Left lung (tissue), 10 donors: Measurements from ENCODE around the gene CMKLR1. TPM values are rescaled to one million over a fixed set of nuclear protein-coding genes. Genes with fewer than 3 reads are reported as not detected.

ENCODE experiments used
- ATAC-seq: fragments of 200-7000 bp; cut with Tn5 transposase; one replicate; pipeline ENCODE4 v1.9.1; 2020; ENCODE audit warnings: moderate library complexity
- DNase-seq, 4 donors: peaks; one replicate each; pipeline ENCODE4 v3.0.0-alpha.2; 2013 to 2020
- H3K27ac ChIP-seq, 2 donors: fragments of 200-600 bp; sonication (generic) in 1 of 2; one replicate each; pipeline versions ENCODE4 v1.5.0 to v1.8.0; 2020 to 2021
- H3K27me3 ChIP-seq, 2 donors: fragments of 200-600 bp; sonication (generic) in 1 of 2; one replicate each; pipeline versions ENCODE4 v1.5.0 to v1.8.0; 2020 to 2021
- H3K36me3 ChIP-seq, 2 donors: fragments of 200-600 bp; sonication (generic) in 1 of 2; one replicate each; pipeline versions ENCODE4 v1.5.0 to v1.8.0; 2020 to 2021
- H3K4me1 ChIP-seq, 2 donors: fragments of 200-600 bp; one replicate each; pipeline ENCODE4 v1.8.0; 2021
- H3K4me3 ChIP-seq, 2 donors: fragments of 200-600 bp; sonication (generic) in 1 of 2; one replicate each; pipeline versions ENCODE4 v1.5.0 to v1.8.0; 2020 to 2021; ENCODE audit warnings: mild to moderate bottlenecking in 1 of 2
- H3K9me3 ChIP-seq, 2 donors: fragments of 200-600 bp; sonication (generic) in 1 of 2; one replicate each; pipeline versions ENCODE4 v1.5.0 to v1.8.0; 2020 to 2021
- CTCF ChIP-seq, 2 donors: fragments of 200-600 bp; sonication (generic) in 1 of 2; IDR thresholded peaks; one replicate each; pipeline versions ENCODE4 v1.5.0 to v1.8.0; 2021; ENCODE audit warnings: antibody characterized with exemption in 2 of 2
- intact Hi-C, 2 donors: fragments of 100-400 bp; cut with DNase I; formaldehyde crosslinking; loops; one replicate each; pipeline versions ENCODE4 v1.11.2 to v1.14.2; 2022
- polyA plus RNA-seq, 6 donors: library from polyadenylated mRNA; unstranded; fragments of 120-200 nt; gene quantifications; one replicate each; pipeline ENCODE4 v1.2.1, GENCODE V29; 2013; ENCODE audit not compliant: insufficient read length in 6 of 6
- total RNA-seq, 2 donors: library from RNA; stranded (reverse); fragmentation: NEBNext Ultra II Directional; extraction: Animal tissue kit (Norgen Biotek cat#: 25700); gene quantifications; one replicate each; pipeline ENCODE4 v1.2.1, GENCODE V29; 2021
- donor health status: DM: no; HTN: yes; CAD: no.
- donor health status: DM: no; HTN: no; CAD: no.

CMKLR1 gene
- total and polyA plus RNA-seq, 8 donors, result 10.1 to 31.2 (median 12.9) TPM

- DNase-seq (no peak), ATAC-seq (peak; percentile 34)
- peaks cover 0 to 14% of the 10 kb centered on the region in 2 donors for H3K27me3 ChIP-seq
- peak overlapping the region in 1 of 2 donors; percentile 35 for H3K4me3 ChIP-seq
- intact Hi-C loops, result no loop called here
- no peaks in the 10 kb centered on the region for H3K9me3 ChIP-seq
- H3K36me3 ChIP-seq, result no peaks in the 10 kb centered on the region
- peaks cover 8 to 68% of the 10 kb centered on the region in 2 donors for H3K4me1 ChIP-seq
- peak overlapping the region in 1 of 2 donors; percentile 57 for H3K27ac ChIP-seq
- TF ChIP-seq CTCF (IDR thresholded peaks at IDR 0.05), result peak; percentile 46 to 48
Measured at GRCh38 chr12:108337235-108338223, 1.6 kb downstream of the CMKLR1 start.

- Histone ChIP-seq H3K4me3 (peak overlapping the region in 1 of 2 donors; percentile 35), H3K9me3 (no peaks in the 10 kb centered on the region), H3K27ac (peak overlapping the region in 1 of 2 donors; percentile 72), H3K36me3 (no peaks in the 10 kb centered on the region), H3K4me1 (peaks cover 8 to 70% of the 10 kb centered on the region in 2 donors), H3K27me3 (peaks cover 0 to 14% of the 10 kb centered on the region in 2 donors)
- intact Hi-C loops, result no loop called here
- no peak for DNase-seq
- no peak for ATAC-seq
- no peak for TF ChIP-seq CTCF (IDR thresholded peaks at IDR 0.05)
Measured at GRCh38 chr12:108335349-108336119, 3.6 kb downstream of the CMKLR1 start.

- Histone ChIP-seq H3K36me3 (peaks cover 0 to 4% of the 10 kb centered on the region in 2 donors), H3K4me3 (no peak overlapping the region), H3K27ac (peak overlapping the region; percentile 15 to 72), H3K4me1 (peaks cover 8 to 63% of the 10 kb centered on the region in 2 donors), H3K27me3 (peaks cover 0 to 3% of the 10 kb centered on the region in 2 donors), H3K9me3 (no peaks in the 10 kb centered on the region)
- ATAC-seq (peak; percentile 27), DNase-seq (no peak)
- no peak for TF ChIP-seq CTCF (IDR thresholded peaks at IDR 0.05)
- intact Hi-C loops, result no loop called here
Measured at GRCh38 chr12:108333898-108334699, 5.0 kb downstream of the CMKLR1 start.

GRCh38 chr12:108332791-108333382, 6.2 kb downstream of the CMKLR1 start:
- no peak overlapping the region for H3K4me3 ChIP-seq
- H3K9me3 ChIP-seq, result no peaks in the 10 kb centered on the region
- intact Hi-C loops, result no loop called here
- no peaks in the 10 kb centered on the region for H3K27me3 ChIP-seq
- no peak for TF ChIP-seq CTCF (IDR thresholded peaks at IDR 0.05)
- ATAC-seq (peak; percentile 83), DNase-seq (peak in 1 of 4 donors; percentile 84)
- H3K27ac ChIP-seq, result peak overlapping the region; percentile 15 to 72
- peaks cover 8 to 64% of the 10 kb centered on the region in 2 donors for H3K4me1 ChIP-seq
- H3K36me3 ChIP-seq, result peaks cover 0 to 9% of the 10 kb centered on the region in 2 donors
